Measurements from ENCODE around the gene SETBP1. TPM values are rescaled to one million over a fixed set of nuclear protein-coding genes. Genes with fewer than 3 reads are reported as not detected.

The SETBP1 gene
- total RNA-seq, 4 donors from 2014 or later = 3.3 to 86.6 (median 16.3) TPM

DNA sequence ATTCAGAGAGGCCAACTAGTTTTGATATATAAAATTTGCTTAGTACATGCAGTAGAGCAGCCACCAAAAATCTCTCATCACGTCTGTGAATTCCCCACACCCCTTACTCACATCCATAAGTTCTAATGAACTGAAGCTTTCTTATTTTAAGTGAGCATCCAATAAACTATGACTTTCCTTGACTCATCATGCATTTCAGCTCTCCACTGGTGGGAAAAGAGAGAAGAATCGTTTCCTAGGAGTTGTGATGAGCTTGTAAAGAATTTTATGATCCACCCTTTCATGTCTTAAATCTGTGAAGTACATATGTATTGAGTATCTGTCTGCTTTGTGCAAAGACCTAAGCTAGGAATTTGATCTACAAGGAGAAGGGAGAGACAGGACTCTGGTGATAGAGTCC lies 428.6 kb downstream of the SETBP1 start:
- Histone ChIP-seq H3K36me3 (no peaks in the 10 kb centered on the region), H3K4me3 (no peak overlapping the region), H3K9me3 (no peaks in the 10 kb centered on the region), H3K27me3 (no peaks in the 10 kb centered on the region), H3K27ac (no peak overlapping the region), H3K4me1 (peaks cover 0 to 26% (median 0%) of the 10 kb centered on the region in 4 donors)
- TF ChIP-seq POLR2A (IDR thresholded peaks at IDR 0.05) = no peak
- TF ChIP-seq, protein P1, sequence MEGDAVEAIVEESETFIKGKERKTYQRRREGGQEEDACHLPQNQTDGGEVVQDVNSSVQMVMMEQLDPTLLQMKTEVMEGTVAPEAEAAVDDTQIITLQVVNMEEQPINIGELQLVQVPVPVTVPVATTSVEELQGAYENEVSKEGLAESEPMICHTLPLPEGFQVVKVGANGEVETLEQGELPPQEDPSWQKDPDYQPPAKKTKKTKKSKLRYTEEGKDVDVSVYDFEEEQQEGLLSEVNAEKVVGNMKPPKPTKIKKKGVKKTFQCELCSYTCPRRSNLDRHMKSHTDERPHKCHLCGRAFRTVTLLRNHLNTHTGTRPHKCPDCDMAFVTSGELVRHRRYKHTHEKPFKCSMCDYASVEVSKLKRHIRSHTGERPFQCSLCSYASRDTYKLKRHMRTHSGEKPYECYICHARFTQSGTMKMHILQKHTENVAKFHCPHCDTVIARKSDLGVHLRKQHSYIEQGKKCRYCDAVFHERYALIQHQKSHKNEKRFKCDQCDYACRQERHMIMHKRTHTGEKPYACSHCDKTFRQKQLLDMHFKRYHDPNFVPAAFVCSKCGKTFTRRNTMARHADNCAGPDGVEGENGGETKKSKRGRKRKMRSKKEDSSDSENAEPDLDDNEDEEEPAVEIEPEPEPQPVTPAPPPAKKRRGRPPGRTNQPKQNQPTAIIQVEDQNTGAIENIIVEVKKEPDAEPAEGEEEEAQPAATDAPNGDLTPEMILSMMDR (IDR thresholded peaks at IDR 0.05) = no peak
- no peak for DNase-seq

DNA sequence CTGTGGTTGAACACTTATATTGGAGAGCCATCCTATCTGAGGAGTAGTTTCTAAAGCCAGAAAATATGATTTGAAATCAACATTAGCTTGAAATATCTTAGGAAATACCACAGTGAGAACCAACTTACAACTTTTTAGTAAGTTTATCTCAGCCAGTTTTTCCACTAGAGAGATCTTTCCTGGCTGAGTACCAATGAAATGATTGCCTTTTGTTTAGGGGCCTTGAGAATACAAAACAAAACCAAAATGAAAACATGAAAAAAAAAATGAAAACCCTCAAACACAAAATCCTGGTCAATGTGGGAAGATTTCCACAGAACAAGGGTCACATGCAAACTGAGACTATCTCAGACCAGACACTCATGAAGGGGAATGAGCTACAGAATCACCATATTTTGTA lies 429.0 kb downstream of the SETBP1 start:
- TF ChIP-seq POLR2A (IDR thresholded peaks at IDR 0.05) = no peak
- TF ChIP-seq, protein P1 (IDR thresholded peaks at IDR 0.05) = no peak
- H3K9me3 ChIP-seq = no peaks in the 10 kb centered on the region
- H3K36me3 ChIP-seq = no peaks in the 10 kb centered on the region
- H3K27me3 ChIP-seq = no peaks in the 10 kb centered on the region
- DNase-seq = no peak
- no peak overlapping the region for H3K4me3 ChIP-seq
- peaks cover 0 to 22% (median 0%) of the 10 kb centered on the region in 4 donors for H3K4me1 ChIP-seq
- no peak overlapping the region for H3K27ac ChIP-seq

DNA sequence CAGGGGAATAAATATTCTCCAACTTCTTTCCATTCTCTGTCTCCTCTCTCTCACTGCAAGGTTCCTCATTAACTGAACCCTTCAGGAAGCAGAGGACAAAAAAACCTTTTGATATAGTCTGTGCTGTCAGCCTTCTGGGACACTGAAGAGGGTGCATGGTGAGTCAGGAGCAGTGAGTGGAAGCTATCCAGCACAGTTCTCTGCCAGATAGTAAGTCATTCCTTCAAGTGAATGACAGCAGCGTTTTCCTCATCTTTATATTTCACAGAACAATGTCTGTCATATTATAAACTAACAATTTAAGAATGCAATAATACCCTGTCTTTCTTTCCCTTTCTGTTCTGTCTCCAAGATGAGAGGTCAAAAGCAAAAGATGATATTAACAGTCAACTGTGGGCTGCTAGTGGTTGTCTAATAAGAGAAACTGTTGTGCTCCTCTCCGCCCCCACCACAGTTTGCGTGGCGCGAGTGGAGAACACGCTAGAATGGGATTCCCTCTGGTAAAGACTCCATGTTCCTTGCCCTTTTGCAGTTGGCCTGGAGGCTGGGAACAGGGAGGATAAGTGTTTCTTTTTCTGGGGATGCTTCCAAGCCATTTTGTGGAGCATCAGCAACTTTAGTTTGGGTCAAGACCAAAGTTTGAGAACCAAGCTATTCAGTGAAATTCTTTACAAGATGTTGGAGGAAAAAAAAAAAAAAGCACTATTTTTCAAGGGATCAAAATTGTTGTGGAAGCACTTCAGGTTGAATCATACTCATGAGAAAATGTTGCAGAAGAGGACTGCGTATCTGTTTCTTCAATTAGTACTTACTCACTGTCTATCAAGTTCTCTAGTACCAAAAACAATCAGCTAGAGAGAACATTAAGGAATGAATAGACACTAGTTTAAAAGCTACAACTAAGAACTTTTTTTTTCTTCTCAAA lies 430.2 kb downstream of the SETBP1 start:
- Histone ChIP-seq H3K4me3 (no peak overlapping the region), H3K27me3 (no peaks in the 10 kb centered on the region), H3K4me1 (peaks cover 0 to 12% (median 0%) of the 10 kb centered on the region in 4 donors), H3K36me3 (no peaks in the 10 kb centered on the region), H3K9me3 (no peaks in the 10 kb centered on the region), H3K27ac (peak overlapping the region in 1 of 4 donors; percentile 36)
- TF ChIP-seq, protein P1 (IDR thresholded peaks at IDR 0.05) = no peak
- no peak for TF ChIP-seq POLR2A (IDR thresholded peaks at IDR 0.05)
- no peak for DNase-seq

DNA sequence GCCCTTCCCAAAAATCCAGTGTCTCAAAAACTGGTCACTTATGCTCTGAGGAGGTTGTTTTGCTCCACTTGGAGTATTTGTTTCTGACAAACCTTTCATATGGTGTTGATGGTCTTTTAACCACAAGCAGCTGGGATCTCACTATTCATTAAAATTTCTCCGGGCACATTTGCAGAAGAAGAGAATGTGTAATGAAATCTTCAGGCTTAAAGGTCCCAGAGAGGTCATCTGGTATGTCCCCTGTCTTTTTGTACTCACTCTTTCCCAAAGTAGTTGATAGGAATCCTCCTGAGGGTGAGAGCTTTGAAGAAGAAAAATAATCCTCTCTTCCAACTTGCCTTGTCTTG lies 430.8 kb downstream of the SETBP1 start:
- Histone ChIP-seq H3K27ac (no peak overlapping the region), H3K9me3 (no peaks in the 10 kb centered on the region), H3K27me3 (no peaks in the 10 kb centered on the region), H3K36me3 (no peaks in the 10 kb centered on the region), H3K4me1 (peaks cover 0 to 10% (median 0%) of the 10 kb centered on the region in 4 donors), H3K4me3 (no peak overlapping the region)
- DNase-seq = no peak
- TF ChIP-seq, protein P1 (IDR thresholded peaks at IDR 0.05) = no peak
- no peak for TF ChIP-seq POLR2A (IDR thresholded peaks at IDR 0.05)

DNA sequence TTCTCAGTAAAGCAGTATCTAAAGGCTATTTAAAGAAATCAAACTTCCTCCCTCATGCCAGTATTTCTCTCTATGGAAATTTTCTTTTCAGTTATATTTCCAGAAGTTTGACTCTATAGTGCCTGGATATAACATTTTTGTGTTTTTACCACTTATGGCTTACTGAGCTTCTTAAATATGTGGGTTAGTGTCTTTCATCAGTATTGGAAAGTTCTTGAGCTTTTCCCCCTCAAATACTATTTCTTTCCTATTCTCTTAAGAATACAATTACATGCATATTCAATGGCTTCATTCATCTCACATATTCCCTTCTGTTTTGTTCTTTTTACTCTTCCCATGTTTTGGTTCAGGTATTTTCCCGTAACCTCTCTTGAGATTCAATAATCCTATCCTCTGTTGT lies 432.0 kb downstream of the SETBP1 start:
- no peak overlapping the region for H3K4me3 ChIP-seq
- H3K9me3 ChIP-seq = no peaks in the 10 kb centered on the region
- no peak for DNase-seq
- H3K4me1 ChIP-seq = no peaks in the 10 kb centered on the region
- no peaks in the 10 kb centered on the region for H3K36me3 ChIP-seq
- no peak overlapping the region for H3K27ac ChIP-seq
- no peaks in the 10 kb centered on the region for H3K27me3 ChIP-seq
- TF ChIP-seq, protein P1 (IDR thresholded peaks at IDR 0.05) = no peak
- no peak for TF ChIP-seq POLR2A (IDR thresholded peaks at IDR 0.05)
